ENCODE measurements around the gene AGAP1. TPM values are rescaled to one million over a fixed set of nuclear protein-coding genes. Genes with fewer than 3 reads are reported as not detected.

AGAP1 gene
- total RNA-seq, 2 experiments from 2014 or later = 0.89 to 0.97 TPM

DNA sequence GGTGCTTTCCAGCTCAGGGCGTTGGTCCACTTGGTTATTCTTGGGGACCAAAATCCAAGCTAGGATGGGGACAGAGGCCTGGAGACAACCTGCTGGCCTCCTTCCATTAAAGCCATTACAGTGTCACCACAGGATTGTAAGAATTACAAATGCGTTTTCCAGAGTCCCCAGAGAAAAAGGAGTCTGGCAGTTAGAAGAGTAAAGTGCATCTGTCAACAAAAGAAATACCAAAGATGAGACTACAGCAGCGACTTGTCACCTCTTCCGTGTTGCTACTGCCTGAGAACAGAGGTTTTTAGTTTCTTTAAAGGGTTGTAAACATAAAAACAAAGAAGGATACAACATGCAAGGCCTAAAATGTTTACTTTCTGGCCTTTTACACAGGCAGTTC lies 235.7 kb downstream of the AGAP1 start:
- H3K27ac Mint-ChIP-seq = no peak overlapping the region
- peaks cover 3% of the 10 kb centered on the region for H3K27me3 Mint-ChIP-seq
- no peak for DNase-seq
- no peaks in the 10 kb centered on the region for H3K9me3 Mint-ChIP-seq
- ChIA-PET POLR2A (no interaction called here), CTCF (no interaction called here)
- H3K4me3 Mint-ChIP-seq = no peak overlapping the region
- no peaks in the 10 kb centered on the region for H3K36me3 Mint-ChIP-seq (ENCODE audit: low read depth)
- H3K4me1 Mint-ChIP-seq = no peaks in the 10 kb centered on the region

DNA sequence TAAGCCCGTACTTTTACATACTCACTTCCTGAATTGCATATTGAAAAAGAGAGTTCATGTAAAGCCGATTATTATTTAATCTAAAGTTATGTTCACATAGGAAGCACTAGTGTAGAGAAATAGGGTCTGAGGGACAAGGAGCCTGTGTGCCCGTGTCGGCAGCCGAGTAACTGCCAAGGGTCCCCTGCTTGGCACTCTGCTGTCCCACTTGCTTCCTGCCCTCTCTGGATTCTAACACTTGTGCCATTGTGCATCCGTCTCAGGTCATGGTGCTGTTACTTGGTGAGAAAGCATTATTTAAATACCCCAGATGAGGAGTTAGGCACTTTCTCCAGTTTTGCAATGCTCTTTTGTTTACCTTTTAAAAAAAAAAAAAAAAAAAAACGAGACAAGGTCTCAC lies 236.3 kb downstream of the AGAP1 start:
- ChIA-PET POLR2A (no interaction called here), CTCF (no interaction called here)
- Mint-ChIP-seq H3K36me3 (ENCODE audit: low read depth) (no peaks in the 10 kb centered on the region), H3K4me3 (no peak overlapping the region), H3K27me3 (peaks cover 3% of the 10 kb centered on the region), H3K4me1 (no peaks in the 10 kb centered on the region), H3K9me3 (no peaks in the 10 kb centered on the region), H3K27ac (no peak overlapping the region)
- no peak for DNase-seq

- Mint-ChIP-seq H3K27me3 (peaks cover 3% of the 10 kb centered on the region), H3K36me3 (ENCODE audit: low read depth) (no peaks in the 10 kb centered on the region), H3K9me3 (no peaks in the 10 kb centered on the region), H3K27ac (no peak overlapping the region), H3K4me3 (no peak overlapping the region), H3K4me1 (no peaks in the 10 kb centered on the region)
- no peak for DNase-seq
- CTCF ChIA-PET = interaction anchor here (1.0 kb wide), 1 partner anchor 18 kb away, joined by 3 read pairs; no protein-coding TSS in a partner anchor
- POLR2A ChIA-PET = no interaction called here
Observed at GRCh38 chr2:235733761-235734160, 239.9 kb downstream of the AGAP1 start.

- no peak overlapping the region for H3K27ac Mint-ChIP-seq
- peaks cover 3% of the 10 kb centered on the region for H3K27me3 Mint-ChIP-seq
- no peak overlapping the region for H3K4me3 Mint-ChIP-seq
- DNase-seq = no peak
- ChIA-PET CTCF (interaction anchor here (1.0 kb wide), 1 partner anchor 18 kb away, joined by 3 read pairs; no protein-coding TSS in a partner anchor), POLR2A (no interaction called here)
- H3K36me3 Mint-ChIP-seq (ENCODE audit: low read depth) = no peaks in the 10 kb centered on the region
- no peaks in the 10 kb centered on the region for H3K4me1 Mint-ChIP-seq
- H3K9me3 Mint-ChIP-seq = no peaks in the 10 kb centered on the region
Observed at GRCh38 chr2:235734168-235734567, 240.3 kb downstream of the AGAP1 start.

DNA sequence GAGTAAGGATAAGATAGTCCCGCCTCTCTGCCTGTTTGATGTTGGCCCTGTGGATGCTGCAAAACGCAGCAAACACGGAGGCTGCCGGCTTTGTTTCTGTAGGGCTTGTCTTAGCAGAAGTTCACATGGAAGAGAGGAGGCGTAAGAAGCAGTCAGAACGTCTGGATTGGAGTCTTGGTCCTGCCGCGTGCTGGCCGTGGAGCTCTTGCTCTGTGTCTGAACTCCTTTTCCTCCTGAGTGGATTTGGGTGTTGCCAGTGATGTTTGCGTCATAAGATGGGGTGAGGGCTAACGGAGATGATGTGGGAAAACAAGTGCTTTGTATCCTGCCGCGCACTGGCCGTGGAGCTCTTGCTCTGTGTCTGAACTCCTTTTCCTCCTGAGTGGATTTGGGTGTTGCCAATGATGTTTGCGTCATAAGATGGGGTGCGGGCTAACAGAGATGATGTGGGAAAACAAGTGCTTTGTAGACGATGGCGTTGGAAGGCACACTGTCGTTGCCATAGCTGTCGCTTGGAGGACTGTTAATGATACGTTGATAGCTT lies 240.9 kb downstream of the AGAP1 start:
- H3K27ac Mint-ChIP-seq = no peak overlapping the region
- H3K27me3 Mint-ChIP-seq = peaks cover 3% of the 10 kb centered on the region
- H3K4me3 Mint-ChIP-seq = no peak overlapping the region
- no peaks in the 10 kb centered on the region for H3K9me3 Mint-ChIP-seq
- CTCF ChIA-PET = interaction anchor here (1.0 kb wide), 1 partner anchor 19 kb away, joined by 3 read pairs; no protein-coding TSS in a partner anchor
- POLR2A ChIA-PET = no interaction called here
- no peaks in the 10 kb centered on the region for H3K4me1 Mint-ChIP-seq
- no peak for DNase-seq
- H3K36me3 Mint-ChIP-seq (ENCODE audit: low read depth) = no peaks in the 10 kb centered on the region

GRCh38 chr2:235737396-235737795 lies 243.6 kb downstream of the AGAP1 start:
- no peaks in the 10 kb centered on the region for H3K27me3 Mint-ChIP-seq
- H3K27ac Mint-ChIP-seq = no peak overlapping the region
- H3K36me3 Mint-ChIP-seq (ENCODE audit: low read depth) = no peaks in the 10 kb centered on the region
- no peaks in the 10 kb centered on the region for H3K4me1 Mint-ChIP-seq
- POLR2A ChIA-PET = no interaction called here
- DNase-seq = no peak
- H3K9me3 Mint-ChIP-seq = no peaks in the 10 kb centered on the region
- CTCF ChIA-PET = no interaction called here
- H3K4me3 Mint-ChIP-seq = no peak overlapping the region

DNA sequence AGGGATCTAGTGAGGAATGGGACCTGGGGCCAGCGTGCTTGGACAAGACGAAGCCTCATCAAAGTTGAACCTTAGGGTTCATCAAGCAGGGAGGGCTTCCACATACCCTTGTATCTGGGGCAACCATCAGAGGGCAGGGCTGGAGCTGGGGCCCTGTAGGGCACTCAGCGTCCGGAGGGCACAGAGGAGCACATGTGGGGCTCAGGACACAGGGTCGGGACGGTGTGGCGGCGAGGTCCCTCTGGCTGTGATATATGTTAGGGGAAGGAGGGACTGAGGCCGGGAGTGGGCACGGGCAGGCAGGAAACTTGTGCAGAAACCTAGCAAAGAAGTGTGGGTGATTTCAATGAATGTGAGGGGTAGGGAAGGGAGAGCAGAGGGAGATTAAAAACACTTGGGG lies 244.0 kb downstream of the AGAP1 start:
- ChIA-PET POLR2A (no interaction called here), CTCF (no interaction called here)
- Mint-ChIP-seq H3K4me3 (no peak overlapping the region), H3K27ac (no peak overlapping the region), H3K9me3 (no peaks in the 10 kb centered on the region), H3K27me3 (no peaks in the 10 kb centered on the region), H3K36me3 (ENCODE audit: low read depth) (no peaks in the 10 kb centered on the region), H3K4me1 (no peaks in the 10 kb centered on the region)
- DNase-seq = no peak

GRCh38 chr2:235739704-235740415 lies 246.0 kb downstream of the AGAP1 start:
- no peaks in the 10 kb centered on the region for H3K9me3 Mint-ChIP-seq
- peaks cover 2% of the 10 kb centered on the region for H3K27me3 Mint-ChIP-seq
- H3K4me1 Mint-ChIP-seq = no peaks in the 10 kb centered on the region
- no peaks in the 10 kb centered on the region for H3K36me3 Mint-ChIP-seq (ENCODE audit: low read depth)
- CTCF ChIA-PET = no interaction called here
- DNase-seq = no peak
- no peak overlapping the region for H3K27ac Mint-ChIP-seq
- H3K4me3 Mint-ChIP-seq = no peak overlapping the region
- POLR2A ChIA-PET = no interaction called here

DNA sequence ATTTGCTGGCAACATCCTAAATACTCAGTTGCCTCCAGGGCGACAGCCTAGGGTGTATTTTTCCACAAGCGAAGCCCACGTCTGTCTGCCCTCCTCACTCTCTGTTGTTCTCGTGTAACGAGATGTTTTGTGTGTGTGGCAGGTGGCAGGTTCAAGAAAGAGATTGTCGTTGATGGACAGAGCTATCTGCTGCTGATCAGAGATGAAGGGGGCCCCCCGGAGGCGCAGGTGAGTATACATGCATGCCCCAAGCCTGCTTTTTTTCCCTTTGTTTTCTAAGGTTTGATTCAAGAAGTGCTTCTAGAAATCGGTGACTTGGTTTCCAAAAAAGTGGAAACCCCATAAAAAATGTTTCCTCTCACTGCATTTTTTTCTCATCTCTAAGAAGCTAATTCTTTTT lies 247.0 kb downstream of the AGAP1 start:
- DNase-seq = no peak
- Mint-ChIP-seq H3K36me3 (ENCODE audit: low read depth) (no peaks in the 10 kb centered on the region), H3K9me3 (no peaks in the 10 kb centered on the region), H3K27ac (no peak overlapping the region), H3K4me1 (no peaks in the 10 kb centered on the region), H3K27me3 (peaks cover 2% of the 10 kb centered on the region), H3K4me3 (no peak overlapping the region)
- ChIA-PET CTCF (no interaction called here), POLR2A (no interaction called here)

- no peak overlapping the region for H3K27ac Mint-ChIP-seq
- no peak overlapping the region for H3K4me3 Mint-ChIP-seq
- peaks cover 2% of the 10 kb centered on the region for H3K27me3 Mint-ChIP-seq
- DNase-seq = no peak
- H3K36me3 Mint-ChIP-seq (ENCODE audit: low read depth) = no peaks in the 10 kb centered on the region
- CTCF ChIA-PET = no interaction called here
- no peaks in the 10 kb centered on the region for H3K9me3 Mint-ChIP-seq
- POLR2A ChIA-PET = no interaction called here
- H3K4me1 Mint-ChIP-seq = no peaks in the 10 kb centered on the region
Observed at GRCh38 chr2:235744161-235744560, 250.3 kb downstream of the AGAP1 start.

GRCh38 chr2:235745597-235745996 lies 251.8 kb downstream of the AGAP1 start:
- Mint-ChIP-seq H3K4me3 (no peak overlapping the region), H3K4me1 (no peaks in the 10 kb centered on the region), H3K9me3 (no peaks in the 10 kb centered on the region), H3K27me3 (peaks cover 7% of the 10 kb centered on the region), H3K27ac (no peak overlapping the region), H3K36me3 (ENCODE audit: low read depth) (no peaks in the 10 kb centered on the region)
- ChIA-PET POLR2A (no interaction called here), CTCF (no interaction called here)
- DNase-seq = no peak

- Mint-ChIP-seq H3K36me3 (ENCODE audit: low read depth) (no peaks in the 10 kb centered on the region), H3K9me3 (no peaks in the 10 kb centered on the region), H3K27me3 (peaks cover 7% of the 10 kb centered on the region), H3K4me3 (no peak overlapping the region), H3K4me1 (no peaks in the 10 kb centered on the region), H3K27ac (no peak overlapping the region)
- CTCF ChIA-PET = no interaction called here
- POLR2A ChIA-PET = no interaction called here
- DNase-seq = peak; percentile 54
Observed at GRCh38 chr2:235746257-235746934, 252.6 kb downstream of the AGAP1 start.

DNA sequence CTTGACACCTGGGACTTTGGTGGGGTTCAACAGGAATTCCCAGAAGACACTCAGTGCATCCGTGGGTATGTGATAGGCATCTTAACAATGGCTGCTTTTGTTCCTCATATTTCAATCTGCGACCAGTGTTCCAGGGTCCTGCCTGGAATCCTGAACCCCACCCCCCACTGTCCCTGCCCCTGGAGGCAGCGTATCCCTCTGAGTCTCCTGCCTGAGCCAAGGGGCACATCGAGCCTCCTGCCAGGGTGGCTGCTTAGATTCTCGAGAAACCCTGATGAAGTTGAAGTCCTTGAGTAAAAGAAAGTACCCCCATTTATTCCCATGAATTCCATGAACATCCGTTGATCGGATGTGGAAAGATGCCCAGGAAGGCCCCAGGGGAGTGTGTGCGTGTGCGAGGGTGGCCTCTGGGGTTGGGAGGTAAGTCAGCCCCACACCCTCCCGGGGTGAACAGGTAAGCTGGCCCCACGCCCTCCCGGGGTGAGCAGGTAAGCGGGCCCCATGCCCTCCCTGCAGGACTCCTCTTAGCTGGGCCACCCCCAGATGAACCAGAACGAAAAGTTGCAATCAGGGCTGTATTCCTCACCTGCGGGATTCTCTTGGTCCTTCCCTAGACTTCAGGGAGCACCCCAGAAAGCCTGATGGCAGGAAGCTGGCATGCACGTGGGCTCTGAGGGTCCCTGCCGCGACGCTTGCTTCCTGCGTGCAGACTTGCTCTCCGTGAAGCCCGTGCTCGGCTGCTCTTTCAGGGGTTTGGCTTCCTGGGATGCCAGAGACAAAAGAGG lies 253.3 kb downstream of the AGAP1 start:
- H3K27me3 Mint-ChIP-seq = peaks cover 7% of the 10 kb centered on the region
- CTCF ChIA-PET = no interaction called here

More for the DNA sequence above, 253.3 kb downstream of the AGAP1 start:
- H3K27ac Mint-ChIP-seq = no peak overlapping the region
- H3K36me3 Mint-ChIP-seq (ENCODE audit: low read depth) = no peaks in the 10 kb centered on the region
- POLR2A ChIA-PET = no interaction called here
- H3K9me3 Mint-ChIP-seq = no peaks in the 10 kb centered on the region
- no peak for DNase-seq
- no peaks in the 10 kb centered on the region for H3K4me1 Mint-ChIP-seq
- H3K4me3 Mint-ChIP-seq = no peak overlapping the region
